Measurements from ENCODE around the gene NOS3.

DNA sequence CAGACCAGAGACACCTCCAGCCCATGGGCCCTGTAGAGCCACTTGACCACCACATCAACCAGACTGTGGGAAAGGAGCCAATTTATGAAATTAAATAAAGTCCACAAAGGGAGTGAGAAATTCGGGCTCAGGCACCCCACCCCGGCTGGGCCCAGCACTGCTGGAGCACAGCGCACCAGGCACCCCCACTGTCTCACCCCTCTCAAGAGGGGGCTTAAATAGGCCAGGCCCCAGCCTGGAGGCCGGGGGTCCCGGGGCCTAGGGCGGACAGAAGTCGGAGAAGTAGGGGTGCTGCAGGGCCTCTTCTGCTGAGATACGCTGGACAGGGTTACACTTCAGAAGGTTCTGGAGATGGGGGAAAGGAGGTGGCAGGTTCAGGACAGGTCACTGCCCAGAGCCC, 62.9 kb downstream of the NOS3 start:
- no peak for TF ChIP-seq JUND (IDR thresholded peaks at IDR 0.05)
- TF ChIP-seq, protein P1, sequence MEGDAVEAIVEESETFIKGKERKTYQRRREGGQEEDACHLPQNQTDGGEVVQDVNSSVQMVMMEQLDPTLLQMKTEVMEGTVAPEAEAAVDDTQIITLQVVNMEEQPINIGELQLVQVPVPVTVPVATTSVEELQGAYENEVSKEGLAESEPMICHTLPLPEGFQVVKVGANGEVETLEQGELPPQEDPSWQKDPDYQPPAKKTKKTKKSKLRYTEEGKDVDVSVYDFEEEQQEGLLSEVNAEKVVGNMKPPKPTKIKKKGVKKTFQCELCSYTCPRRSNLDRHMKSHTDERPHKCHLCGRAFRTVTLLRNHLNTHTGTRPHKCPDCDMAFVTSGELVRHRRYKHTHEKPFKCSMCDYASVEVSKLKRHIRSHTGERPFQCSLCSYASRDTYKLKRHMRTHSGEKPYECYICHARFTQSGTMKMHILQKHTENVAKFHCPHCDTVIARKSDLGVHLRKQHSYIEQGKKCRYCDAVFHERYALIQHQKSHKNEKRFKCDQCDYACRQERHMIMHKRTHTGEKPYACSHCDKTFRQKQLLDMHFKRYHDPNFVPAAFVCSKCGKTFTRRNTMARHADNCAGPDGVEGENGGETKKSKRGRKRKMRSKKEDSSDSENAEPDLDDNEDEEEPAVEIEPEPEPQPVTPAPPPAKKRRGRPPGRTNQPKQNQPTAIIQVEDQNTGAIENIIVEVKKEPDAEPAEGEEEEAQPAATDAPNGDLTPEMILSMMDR (IDR thresholded peaks at IDR 0.05) = no peak
- TF ChIP-seq, protein P2, sequence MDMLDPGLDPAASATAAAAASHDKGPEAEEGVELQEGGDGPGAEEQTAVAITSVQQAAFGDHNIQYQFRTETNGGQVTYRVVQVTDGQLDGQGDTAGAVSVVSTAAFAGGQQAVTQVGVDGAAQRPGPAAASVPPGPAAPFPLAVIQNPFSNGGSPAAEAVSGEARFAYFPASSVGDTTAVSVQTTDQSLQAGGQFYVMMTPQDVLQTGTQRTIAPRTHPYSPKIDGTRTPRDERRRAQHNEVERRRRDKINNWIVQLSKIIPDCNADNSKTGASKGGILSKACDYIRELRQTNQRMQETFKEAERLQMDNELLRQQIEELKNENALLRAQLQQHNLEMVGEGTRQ (IDR thresholded peaks at IDR 0.05; ENCODE audit: borderline replicate concordance, low read depth, low read length) = no peak
- TF ChIP-seq TAF1 (IDR thresholded peaks at IDR 0.05; ENCODE audit: borderline replicate concordance, low read depth, low read length) = no peak
- TF ChIP-seq, protein P3, sequence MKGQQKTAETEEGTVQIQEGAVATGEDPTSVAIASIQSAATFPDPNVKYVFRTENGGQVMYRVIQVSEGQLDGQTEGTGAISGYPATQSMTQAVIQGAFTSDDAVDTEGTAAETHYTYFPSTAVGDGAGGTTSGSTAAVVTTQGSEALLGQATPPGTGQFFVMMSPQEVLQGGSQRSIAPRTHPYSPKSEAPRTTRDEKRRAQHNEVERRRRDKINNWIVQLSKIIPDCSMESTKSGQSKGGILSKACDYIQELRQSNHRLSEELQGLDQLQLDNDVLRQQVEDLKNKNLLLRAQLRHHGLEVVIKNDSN (IDR thresholded peaks at IDR 0.05; ENCODE audit: borderline replicate concordance, low read depth) = no peak
- TF ChIP-seq NRF1 (IDR thresholded peaks at IDR 0.05; ENCODE audit: low read depth, low read length) = no peak
- TF ChIP-seq, protein P4, sequence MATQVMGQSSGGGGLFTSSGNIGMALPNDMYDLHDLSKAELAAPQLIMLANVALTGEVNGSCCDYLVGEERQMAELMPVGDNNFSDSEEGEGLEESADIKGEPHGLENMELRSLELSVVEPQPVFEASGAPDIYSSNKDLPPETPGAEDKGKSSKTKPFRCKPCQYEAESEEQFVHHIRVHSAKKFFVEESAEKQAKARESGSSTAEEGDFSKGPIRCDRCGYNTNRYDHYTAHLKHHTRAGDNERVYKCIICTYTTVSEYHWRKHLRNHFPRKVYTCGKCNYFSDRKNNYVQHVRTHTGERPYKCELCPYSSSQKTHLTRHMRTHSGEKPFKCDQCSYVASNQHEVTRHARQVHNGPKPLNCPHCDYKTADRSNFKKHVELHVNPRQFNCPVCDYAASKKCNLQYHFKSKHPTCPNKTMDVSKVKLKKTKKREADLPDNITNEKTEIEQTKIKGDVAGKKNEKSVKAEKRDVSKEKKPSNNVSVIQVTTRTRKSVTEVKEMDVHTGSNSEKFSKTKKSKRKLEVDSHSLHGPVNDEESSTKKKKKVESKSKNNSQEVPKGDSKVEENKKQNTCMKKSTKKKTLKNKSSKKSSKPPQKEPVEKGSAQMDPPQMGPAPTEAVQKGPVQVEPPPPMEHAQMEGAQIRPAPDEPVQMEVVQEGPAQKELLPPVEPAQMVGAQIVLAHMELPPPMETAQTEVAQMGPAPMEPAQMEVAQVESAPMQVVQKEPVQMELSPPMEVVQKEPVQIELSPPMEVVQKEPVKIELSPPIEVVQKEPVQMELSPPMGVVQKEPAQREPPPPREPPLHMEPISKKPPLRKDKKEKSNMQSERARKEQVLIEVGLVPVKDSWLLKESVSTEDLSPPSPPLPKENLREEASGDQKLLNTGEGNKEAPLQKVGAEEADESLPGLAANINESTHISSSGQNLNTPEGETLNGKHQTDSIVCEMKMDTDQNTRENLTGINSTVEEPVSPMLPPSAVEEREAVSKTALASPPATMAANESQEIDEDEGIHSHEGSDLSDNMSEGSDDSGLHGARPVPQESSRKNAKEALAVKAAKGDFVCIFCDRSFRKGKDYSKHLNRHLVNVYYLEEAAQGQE (IDR thresholded peaks at IDR 0.05; ENCODE audit: low read depth, low read length) = no peak
- TF ChIP-seq, protein P5, sequence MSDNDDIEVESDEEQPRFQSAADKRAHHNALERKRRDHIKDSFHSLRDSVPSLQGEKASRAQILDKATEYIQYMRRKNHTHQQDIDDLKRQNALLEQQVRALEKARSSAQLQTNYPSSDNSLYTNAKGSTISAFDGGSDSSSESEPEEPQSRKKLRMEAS (IDR thresholded peaks at IDR 0.05; ENCODE audit: low read depth) = no peak
- TF ChIP-seq POLR2AphosphoS5 (IDR thresholded peaks at IDR 0.05; ENCODE audit: low read depth, low read length) = no peak
- TF ChIP-seq ELF1 (IDR thresholded peaks at IDR 0.05) = no peak
- no peak for TF ChIP-seq TEAD4 (IDR thresholded peaks at IDR 0.05; ENCODE audit: borderline replicate concordance, insufficient read depth)
- no peak for TF ChIP-seq EZH2phosphoT487 (IDR thresholded peaks at IDR 0.05; ENCODE audit: borderline replicate concordance, low read depth)
- TF ChIP-seq EP300 (IDR thresholded peaks at IDR 0.05; ENCODE audit: borderline replicate concordance in 1 of 2, low read depth in 1 of 2, low read length in 1 of 2) = no peak
